CD4-positive, alpha-beta T cell treated with Interleukin-6 for 4 hours (primary cell): ENCODE data around the gene MAP2.
"Not testable (repeated sequence)": the region's sequence is repeated elsewhere in the genome, so short reads cannot be mapped to it uniquely, and the experiment has no call there.

ENCODE experiments used
- DNase-seq: peaks from one replicate; pipeline ENCODE4 v3.0.0-alpha.2; 2020; ENCODE audit warnings: mixed read lengths

The MAP2 gene

DNA sequence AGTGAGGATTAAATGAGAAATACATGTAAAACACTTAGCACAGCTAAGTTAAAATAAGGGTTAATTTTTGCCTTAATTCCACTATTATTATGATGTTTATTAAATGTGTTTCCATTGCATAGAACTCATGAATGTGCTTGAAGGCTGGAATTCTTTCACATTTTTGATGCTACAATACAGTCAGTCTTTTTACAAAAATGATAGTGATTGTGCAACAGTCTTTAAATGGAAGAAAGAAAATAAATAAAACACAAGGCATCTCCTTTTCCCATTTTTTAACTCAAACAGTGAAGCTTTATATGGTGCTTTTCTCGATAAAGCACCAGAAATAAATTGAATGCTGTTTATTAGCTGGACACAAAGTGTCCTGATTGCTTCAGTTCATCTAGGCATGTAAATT is 123.9 kb downstream of the MAP2 start:
- no peak for DNase-seq

DNA sequence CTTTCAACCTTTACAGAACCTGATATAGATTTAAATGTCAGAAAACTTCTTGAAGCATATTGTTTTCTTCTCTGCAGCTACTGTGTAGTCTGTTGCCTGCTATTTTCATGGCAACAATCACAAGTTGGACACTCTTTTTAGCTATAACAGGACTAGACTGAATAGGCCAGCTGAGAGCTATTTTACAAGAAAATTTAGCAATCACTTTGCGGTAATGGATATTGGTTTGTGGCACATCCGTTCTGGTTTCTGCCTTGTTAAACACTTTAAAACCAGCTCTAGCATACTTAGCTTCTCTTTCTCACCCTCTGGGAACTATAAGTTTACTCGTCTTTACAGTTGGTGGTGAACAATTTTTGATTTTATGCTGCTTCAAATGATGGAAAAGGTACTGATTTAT is 125.7 kb downstream of the MAP2 start:
- no peak for DNase-seq

DNA sequence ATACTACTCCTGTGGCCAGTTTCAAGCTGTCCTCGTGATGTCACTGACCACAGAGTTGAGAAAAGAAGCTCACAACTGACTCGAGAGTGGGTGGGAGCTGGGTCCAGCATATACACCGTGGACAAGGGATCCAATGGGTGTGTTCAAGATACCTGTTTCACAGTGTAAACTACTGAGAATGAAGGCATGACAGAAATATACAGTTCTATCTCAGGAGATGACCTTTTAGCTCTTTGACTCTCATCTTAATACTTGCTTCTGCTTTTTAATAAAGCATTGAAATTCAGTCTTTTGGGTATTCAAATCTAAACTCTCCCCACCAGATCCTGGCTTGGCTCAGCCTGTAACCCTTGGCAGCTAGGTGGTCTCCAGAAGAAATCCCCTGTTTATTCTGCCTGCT is 130.1 kb downstream of the MAP2 start:
- DNase-seq = no peak

DNA sequence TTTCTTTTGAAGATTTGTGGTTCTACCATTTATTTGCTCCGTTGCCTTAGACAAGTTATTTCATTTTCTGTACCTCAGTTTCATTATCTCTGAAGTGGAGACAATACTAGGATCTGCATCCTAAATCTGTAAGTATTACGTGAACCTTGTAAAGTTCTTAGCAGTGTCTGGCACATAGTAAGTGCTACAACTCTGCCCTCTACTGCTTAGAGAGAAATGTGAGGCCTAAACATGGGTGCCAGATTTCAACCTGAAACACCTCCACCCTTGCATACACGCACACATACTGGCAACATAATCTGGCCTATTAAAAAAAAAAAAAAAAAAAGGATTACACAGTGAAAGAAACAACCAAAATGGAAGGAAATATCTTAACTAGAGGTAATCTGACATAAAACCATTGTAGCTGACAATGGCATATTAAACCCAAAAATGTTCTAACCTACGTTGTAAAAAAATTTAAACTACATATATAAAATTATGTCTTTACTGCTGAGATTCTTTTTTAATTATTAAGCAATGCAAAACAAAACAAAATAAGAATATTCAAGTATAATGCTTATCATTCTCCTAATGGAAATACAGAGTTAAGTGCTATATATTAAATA is 132.6 kb downstream of the MAP2 start:
- DNase-seq = no peak

DNA sequence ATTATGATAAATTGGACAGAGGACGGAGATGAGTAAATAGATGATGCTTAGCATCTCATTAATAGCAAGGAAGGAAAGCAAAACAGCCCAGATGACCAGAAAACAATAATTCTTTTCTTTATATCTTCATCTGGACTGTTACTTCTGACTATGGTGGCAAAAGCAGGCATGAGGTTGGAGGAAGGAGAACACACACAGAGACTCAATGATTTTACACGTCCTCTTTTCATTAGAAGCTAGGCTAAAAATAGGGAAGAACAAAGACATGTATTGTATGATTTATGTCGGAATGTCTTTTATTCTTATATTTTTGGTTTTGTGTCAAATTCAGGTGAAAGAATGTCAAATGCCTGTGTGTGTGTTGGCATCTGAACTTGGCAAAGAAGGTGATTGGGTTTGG is 137.1 kb downstream of the MAP2 start:
- no peak for DNase-seq

DNA sequence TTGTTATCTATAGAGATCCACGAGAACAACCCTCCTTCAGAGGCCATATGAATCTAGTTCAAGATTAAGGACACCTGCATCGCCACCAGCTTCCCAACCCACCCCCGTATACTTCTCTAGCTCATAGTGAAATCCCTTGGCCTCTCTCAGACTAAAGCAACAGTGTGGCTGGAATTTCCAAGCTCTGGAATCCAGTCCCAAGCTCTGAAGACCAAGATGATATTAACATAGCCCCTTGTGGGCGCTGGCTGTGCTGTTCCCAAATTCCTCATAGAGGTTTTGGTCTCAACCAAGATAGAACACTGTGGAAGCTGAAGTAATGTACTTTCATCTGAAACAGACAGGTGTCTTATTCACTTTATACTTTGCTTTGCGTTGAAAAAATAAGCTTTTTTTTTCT is 139.6 kb downstream of the MAP2 start:
- no peak for DNase-seq

DNA sequence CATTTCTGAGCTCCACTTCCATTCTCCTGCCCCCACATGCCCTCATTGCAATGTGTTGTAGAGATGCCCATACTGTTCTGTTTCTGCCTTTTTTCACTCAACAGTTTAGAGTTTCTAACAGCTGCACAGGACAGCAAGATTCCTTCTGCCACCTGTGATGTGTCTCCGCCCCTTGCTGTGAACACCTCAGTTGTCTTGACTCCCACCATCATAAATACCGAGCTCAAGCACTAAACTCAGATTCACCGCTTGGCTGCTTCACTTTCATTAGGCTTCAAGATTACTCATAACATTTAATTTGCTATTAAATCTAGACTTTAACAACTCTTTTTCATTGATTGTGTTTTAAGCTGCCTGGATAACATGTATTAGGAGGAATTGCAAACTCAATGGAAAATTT is 141.0 kb downstream of the MAP2 start:
- DNase-seq = no peak

DNA sequence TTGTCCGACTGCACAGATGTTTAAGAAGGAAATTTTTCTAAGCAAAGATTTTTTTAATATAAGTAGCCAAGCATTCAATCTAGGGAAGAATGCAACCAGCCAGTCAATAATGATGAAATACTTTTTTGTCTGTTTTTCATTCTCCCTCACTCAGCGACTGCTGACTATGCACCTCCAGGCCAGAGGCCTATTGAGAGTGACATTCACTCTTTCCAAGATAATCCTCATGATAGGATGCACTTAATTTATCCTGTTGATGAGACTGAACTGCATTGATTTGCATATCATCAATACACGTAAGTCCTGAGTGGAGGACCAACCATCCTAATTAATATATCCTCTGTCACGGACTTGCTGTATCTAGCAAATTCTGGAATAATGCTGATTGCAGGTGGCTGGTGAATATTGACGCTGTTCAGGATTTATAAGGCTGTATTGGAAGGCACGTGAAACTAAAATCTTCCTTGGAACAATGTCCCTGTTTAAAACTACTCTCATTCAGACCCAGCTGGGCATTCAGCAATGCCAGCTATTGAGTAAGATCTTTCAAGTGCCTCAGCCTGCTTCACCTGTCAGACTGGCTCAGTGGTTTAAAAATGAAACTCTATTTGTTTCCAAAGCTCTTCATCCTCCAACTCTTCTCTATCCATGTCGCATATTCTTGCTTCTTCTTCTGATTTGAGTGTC is 142.2 kb downstream of the MAP2 start:
- no peak for DNase-seq

DNA sequence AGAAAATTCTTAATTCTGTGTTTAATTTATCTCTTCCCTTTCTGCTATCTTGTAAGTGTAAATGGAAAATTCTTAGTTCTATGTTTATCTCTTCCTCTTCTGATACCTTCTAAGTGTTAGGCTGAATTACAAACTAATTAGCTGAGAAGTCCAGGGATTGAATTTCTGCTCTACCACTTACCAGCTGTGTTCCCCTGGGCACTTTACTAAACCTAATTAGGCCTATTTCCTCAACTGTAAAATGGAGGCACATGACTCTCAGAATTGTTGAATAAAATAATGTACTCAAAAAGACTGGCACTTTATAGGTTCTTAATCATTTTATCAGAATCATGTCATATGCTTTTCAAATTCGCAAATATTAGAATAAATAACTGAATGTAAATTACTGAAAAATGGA is 146.3 kb downstream of the MAP2 start:
- DNase-seq = no peak

DNA sequence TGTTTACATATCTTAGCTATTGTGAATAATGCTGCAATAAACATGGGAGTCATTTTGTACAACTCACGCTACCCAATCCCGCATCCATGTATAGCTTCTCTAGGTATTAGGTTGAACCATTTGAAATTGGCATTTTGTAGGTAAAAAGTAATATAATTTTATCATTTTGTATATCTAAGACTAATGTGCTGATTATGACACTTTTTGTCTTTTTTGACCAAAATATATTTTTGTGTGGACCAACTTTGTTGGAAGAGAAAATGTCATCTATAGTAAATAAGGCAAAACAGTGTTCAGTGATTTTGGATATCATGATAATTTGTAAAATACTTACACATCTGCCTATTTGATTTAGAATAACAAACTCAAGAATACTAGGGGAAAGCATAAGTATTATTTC is 150.7 kb downstream of the MAP2 start:
- DNase-seq = no peak

DNA sequence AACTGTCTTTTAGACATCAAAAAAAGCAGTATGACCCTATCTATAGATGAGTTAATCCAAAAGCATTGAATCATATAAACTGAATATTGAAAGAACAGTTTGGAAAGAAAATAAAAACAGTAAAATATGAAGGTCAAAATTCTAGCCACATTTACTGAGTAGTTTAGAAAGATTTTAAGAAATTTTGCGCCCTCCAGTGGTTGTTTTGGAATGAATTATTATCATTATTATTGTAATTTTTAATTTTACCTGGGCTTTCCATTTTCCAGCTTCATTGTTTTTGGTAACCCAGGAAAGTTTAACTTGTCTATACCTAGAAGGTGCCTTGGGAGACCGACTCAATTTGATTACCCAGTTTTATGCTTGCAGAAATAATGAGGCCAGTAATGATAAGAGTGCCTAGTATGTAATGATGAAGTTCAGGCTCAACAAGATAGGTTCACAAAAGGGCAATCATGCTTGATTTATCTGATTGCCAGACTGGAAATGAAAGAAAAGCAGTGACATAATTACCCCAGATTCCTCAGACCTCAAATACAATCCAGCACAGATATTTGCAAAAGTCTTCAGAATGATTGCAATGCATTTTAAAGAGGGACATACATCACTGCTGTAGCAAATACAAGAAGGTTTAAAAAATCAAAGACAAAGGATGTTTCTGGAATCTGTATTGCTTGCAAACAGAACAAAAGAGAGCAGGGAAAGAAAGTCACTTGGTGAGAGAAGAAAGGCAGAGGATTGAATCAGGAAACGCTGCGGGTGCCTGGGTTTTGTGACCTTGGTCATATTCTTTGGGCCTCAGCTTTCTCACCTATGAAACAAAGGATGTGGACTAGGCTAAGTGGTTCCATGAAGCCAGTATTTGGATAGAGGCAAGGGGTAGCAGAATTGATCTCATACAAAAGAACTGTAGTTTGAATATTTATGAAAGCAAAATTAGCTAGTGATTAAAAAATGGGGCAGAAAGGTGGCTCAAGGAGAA is 153.8 kb downstream of the MAP2 start:
- DNase-seq = no peak

DNA sequence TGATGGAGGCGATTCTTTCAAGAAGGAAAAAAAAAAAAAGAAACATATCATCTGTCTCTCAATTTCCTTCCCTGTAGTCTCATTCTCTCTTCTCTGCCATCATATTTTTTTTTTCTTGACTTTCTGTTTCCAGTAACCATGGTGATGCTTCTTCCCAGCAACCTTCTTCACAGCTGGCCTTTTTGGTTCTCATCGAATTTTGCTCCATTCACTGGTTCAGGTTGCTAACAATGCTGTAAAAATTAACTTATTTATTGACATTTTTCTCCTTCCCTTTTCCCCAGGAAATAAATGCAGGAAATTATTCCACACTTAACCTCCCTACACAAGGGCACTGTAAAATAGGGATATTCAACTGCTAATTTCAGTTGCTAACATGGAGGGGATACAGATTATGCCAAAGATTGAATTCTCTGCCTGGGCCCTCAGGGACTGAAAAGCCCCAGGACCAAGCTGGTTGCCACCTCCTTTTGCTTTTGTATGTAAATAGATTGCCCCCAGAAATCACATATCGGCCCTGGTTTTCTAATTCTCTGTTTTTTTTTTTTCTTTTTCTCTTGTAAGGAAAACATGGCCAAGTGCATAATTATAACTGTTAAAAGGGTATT is 154.7 kb downstream of the MAP2 start:
- DNase-seq = no peak

DNA sequence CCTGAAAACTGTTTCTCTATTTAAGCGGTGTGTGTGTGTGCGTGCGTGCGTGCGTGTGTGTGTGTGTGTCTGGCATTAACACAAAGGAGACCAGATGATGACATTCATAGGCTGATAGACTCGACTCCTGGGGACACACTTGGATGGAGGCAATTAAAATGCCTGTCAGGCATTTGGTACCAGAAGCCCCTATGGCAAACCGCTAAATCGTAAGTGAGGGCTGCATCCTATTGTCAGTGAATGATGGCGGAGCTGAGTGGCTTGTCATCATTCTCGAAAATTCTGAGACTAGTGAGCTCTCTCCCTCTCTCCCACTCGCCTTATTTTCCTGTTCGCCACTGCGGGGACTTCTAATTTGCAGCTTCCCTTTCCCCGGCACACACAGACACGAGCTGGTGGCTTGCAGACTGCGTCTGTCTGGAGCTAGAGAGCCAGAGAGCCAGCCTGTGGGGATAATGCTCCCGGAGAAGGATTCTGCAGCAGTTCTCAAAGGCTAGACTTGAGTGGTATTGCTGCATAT is 155.4 kb downstream of the MAP2 start:
- DNase-seq = no peak

DNA sequence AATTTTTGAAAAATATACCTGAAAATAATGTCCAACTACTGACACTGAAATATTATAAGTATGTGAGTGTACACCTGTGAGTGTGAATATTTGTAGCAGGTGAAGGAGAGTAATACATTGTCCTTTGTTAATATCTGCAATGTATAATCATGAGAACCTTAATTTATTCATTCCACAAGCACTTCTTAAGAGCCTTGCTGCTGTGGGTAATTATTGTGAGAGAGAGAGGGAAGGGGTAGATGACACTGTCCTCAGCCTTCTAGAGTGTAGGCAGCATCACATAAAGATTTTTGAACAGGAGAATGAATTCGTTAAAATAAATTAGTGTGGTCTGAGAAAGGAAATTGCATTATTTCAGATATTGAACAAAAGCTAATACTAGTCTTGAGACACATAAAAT is 157.2 kb downstream of the MAP2 start:
- DNase-seq = no peak

DNA sequence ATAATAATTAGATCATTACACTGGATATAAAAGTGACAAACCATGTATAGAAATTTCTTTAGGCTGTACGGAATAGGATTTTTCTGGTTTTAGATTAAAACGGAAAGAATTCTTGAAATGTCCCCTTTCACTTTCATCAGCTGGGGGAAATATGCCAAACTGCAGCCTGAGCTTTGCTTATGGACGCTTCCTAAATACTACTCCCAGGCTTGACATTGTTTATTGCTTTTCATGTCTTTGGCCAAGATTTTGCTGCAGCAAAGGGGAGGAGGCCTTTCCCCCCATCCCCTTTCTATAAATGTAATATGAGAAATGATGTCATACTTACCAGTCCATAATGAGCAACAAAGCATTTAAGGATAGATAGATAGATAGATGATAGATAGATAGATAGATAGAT is 158.4 kb downstream of the MAP2 start:
- DNase-seq = no peak

DNA sequence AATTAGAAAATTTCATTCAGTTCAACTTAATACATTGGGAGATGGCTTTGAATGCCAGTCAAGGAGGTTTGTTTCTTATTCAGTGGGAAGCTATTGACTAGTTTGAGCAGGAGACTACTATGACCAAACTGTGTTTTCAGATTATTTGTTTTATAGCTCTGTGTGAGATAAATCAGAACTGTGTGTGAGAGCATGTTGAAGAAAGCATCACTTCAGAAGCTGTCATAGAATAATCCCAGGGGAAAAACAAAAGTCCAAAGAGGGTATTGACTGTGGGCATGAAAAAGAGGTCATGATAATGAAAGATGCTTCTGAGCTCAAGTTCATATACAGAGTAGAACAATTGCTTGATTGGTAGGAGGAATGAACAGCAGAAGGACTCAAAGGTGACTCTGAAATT is 160.6 kb downstream of the MAP2 start:
- no peak for DNase-seq

DNA sequence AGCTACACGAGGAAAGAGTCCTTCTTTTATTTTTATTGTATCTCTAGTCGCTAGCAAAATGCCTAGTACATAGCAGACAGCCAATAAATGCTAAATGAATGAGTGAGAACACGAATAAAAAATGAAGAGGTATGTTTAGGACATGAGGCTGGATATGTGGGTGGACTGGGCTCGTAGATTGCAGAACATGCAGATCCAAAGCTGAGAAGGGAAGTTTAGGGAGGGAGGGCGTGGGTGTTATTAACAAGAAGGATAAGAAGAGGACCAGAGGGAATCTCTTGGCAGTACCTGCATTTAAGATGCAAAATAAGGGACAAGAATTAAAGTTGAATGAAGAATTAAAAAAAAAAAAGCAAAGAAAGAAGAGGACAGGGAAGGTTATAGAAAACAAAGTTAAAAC is 161.1 kb downstream of the MAP2 start:
- no peak for DNase-seq

DNA sequence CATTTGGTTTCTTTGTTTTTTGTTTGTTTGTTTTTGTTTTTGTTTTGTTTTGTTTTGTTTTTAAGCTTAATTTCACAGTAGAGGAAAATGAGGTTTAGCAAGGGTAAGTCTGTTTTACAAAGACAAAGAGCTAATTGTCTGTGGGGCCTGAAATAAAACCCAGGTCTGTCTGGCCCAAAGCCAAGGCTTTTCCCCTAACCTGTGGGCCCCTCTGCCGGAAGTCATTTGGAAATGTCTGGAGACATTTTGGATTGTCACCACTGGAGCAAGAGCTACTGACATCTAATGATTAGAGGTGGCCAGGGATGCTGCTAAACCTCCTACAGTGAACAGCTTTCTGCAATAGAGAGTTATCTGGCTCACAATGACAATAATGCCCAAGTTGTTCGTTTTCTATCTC is 167.2 kb downstream of the MAP2 start:
- DNase-seq = no peak

DNA sequence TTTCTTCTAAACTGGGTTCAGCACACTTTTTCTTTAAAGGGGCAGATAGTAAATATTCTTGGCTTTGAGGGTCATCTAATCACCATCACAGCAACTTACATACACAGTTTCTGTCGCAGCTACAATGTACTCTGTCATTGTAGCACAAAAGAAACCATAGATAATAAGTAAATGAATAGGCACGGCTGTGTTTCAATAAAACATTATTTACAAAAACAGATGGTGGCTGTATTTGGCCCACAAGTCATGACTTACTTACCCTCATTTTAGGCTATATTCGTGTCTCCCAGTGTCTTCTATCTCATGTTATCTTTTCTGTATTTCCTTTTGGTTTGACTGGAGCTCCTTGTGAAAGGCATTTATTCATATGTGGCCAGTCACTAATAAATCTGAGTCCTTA is 168.3 kb downstream of the MAP2 start:
- DNase-seq = no peak

DNA sequence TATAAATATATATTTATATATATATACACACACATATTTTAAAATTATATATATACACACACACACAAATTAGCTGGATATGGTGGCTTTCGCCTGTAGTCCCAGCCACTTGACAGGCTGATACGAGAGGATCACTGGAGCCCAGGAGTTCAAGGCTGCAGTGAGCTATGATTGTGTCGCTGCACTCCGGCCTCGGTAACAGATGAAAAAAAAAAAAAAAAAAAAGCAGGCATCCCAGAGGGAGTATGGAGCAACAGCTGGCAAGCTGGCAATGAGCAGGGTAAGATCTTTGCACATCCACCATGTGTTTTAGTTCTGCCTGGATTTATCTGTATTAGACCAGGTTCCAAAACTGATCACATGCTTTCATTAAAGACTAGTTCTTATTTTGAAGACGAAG is 170.1 kb downstream of the MAP2 start:
- no peak for DNase-seq

DNA sequence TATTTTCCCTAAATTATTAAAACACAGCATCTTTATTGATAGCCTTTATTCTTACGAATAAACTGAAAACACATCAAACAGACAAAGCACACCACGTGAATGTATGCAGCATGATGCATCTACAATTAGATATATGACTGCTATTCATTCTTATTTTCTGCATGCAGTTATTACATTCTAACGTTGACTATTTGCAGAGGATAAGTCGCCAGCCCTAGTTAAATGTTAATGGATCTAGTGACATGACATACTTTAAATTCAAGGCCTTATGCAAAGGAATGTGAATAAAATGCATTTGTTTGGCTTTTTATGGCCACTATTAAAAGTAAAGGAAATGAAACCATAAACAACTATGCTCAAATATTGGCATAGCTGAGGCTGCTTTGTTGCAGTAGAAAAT is 172.4 kb downstream of the MAP2 start:
- no peak for DNase-seq

DNA sequence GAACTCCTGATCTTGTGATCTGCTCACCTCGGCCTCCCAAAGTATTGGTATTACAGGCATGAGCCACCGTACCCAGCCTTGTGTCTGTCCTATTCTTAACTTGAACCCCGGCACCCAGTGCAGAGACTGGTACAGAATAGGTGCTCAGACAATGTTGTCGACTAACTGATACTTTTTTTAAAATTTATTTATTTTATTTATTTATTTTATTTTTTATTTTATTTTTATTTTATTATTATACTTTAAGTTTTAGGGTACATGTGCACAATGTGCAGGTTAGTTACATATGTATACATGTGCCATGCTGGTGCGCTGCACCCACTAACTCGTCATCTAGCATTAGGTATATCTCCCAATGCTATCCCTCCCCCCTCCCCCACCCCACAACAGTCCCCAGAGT is 174.4 kb downstream of the MAP2 start:
- DNase-seq = not testable (repeated sequence)
